Skin of body (tissue), 2 donors: Measurements from ENCODE around the gene DLX2. TPM values are rescaled to one million over a fixed set of nuclear protein-coding genes. Genes with fewer than 3 reads are reported as not detected.

ENCODE experiments used
- DNase-seq: peaks from one replicate; lab custom pipeline; 2025; lab: John Stamatoyannopoulos, UW
- total RNA-seq: library from RNA; depleted of rRNA; stranded (reverse); fragments of >200 nt; gene quantifications from one replicate; pipeline ENCODE4 v1.2.3, GENCODE V29; 2014

The DLX2 gene
- total RNA-seq, 1 donor from 2014 or later: 0.99 TPM

GRCh38 chr2:172053486-172053885, 49.2 kb downstream of the DLX2 start:
- no peak for DNase-seq

GRCh38 chr2:172052000-172052983, 50.4 kb downstream of the DLX2 start:
- DNase-seq: no peak

DNA sequence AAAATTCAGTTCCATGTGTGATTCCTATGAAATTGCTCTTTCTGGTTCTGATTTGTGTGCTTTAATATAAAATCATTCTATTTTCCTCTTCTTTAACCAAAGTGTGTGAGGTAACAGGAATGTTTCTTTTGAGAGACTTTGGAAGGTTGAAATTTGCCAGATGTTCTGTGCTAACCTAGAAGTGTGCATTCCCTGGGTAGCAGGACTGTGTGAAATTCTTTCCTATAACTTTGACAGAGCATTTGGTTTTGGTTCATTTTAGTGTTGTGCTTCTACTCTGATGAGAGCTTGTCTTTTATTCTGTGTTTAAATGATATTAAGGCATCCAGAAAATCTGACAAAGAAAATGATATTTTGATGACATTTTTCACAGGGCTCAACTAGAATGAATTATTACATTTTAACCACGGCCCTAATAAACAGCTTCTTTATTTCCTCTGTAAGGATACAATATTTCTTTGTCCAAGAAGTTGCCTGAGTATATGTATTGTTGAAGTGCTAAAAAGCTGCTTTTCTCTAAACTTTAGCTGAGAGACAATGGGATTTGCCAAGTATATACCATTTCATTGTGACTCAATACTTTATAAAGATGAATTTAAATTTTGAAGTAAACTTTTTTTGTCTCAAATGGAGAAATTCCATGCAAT, 52.1 kb downstream of the DLX2 start:
- no peak for DNase-seq

DNA sequence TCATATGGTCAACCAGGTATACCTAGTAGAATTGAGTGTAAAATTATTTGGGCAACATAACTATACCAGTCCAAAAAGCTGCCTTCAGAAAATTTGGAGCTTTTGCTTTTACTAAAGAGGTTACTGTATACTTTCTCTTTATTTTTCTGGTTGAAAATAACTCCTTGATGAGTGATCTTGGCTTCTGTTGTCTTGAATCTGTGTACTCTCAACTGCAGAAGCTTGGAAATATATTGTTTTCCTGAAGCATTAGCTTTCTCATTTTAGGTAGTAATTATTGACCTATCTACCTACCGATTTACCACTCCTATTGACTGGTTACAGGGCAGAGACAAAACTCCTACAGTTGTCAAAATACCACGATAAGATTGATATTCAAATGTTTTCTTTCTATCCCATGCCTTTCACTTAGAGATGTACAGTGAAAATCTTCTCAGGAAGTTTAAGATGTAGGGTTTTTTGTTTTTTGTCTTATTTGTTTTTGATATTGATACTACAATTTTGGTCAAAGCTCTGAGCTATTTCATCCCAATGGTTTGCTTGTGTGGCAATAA, 53.1 kb downstream of the DLX2 start:
- no peak for DNase-seq

Other genes with a start within 250 kb of the DLX2 start
- gene SLC25A12, start 208.7 kb downstream of the DLX2 start, total RNA-seq: 25.2 TPM
- gene HAT1, start 180.4 kb downstream of the DLX2 start, total RNA-seq: 44.2 TPM
- 12.7 TPM for gene METAP1D, start 102.9 kb downstream of the DLX2 start, total RNA-seq
- gene DLX1, start 17.4 kb downstream of the DLX2 start, total RNA-seq: 1.4 TPM